ENCODE data around the gene LAYN. TPM values are rescaled to one million over a fixed set of nuclear protein-coding genes. Genes with fewer than 3 reads are reported as not detected.
A peak's percentile ranks its signal among the peaks of the same experiment; 100 is the strongest.

Gene LAYN
- total and polyA plus RNA-seq, 2 of the 4 experiments (the other 2 are of a cell fraction): 92.5 to 118 TPM

DNA sequence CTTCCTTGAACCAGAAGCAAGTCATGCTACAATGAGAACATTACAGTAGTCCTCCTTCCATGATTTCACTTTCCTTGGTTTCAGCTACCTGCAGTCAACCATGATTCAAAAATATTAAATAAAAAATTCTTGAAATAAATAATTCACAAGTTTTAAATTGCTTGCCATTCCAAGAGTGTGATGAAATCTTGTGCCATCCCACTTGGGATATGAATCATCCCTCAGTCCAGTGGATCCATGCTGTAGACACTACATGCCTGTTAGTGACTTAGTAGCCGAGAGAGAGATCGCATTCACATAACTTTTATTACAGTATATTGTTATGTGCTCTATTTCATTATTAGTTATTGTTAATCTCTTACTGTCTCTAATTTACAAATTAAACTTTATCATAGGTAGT, 20.0 kb upstream of the LAYN start:
- H3K9me1 ChIP-seq (ENCODE audit: insufficient read depth, low read length): no peaks in the 10 kb centered on the region
- H3K4ac ChIP-seq (ENCODE audit: low read depth, low read length): no peak overlapping the region
- BruUV-seq (replicated peaks): no TSS peak
- H4K91ac ChIP-seq (ENCODE audit: insufficient read depth, low read depth, low read length): no peak overlapping the region
- peak overlapping the region in 1 of 2 experiments; percentile 51; a peak in 1 of 4 replicates for H4K8ac ChIP-seq (ENCODE audit: low read depth in 2 of 2, low read length in 2 of 2)
- dilution Hi-C loops (cut with HindIII; ENCODE audit: low sequenced_read_pairs, unreplicated experiment) (no loop called here), in situ Hi-C loops (cut with MboI; ENCODE audit: low sequenced_read_pairs) (no loop called here), intact Hi-C loops (cut with micrococcal nuclease) (no loop called here)
- peak; percentile 71 for ATAC-seq (ENCODE audit: low read depth)
- H3K14ac ChIP-seq (replicated peaks; ENCODE audit: low read depth, low read length): 0 out of 2 replicates have a peak overlapping the region, but pooled peaks have one; percentile 53
- no CpG with 5 or more reads among the region's 2 CpGs for WGBS, 2 experiments (ENCODE audit: extremely low coverage in 2 of 2, insufficient read length in 1 of 2)
- no peak overlapping the region for H2BK20ac ChIP-seq (ENCODE audit: low read depth, low read length)
- H2AFZ ChIP-seq (replicated peaks; ENCODE audit: low read length, poor library complexity): no peak overlapping the region
- no peak overlapping the region for H2BK15ac ChIP-seq (ENCODE audit: low read depth, low read length)
- H4K20me1 ChIP-seq (ENCODE audit: insufficient read depth, low read length): no peaks in the 10 kb centered on the region
- H4K5ac ChIP-seq (ENCODE audit: low read depth, low read length): no peak overlapping the region
- CTCF ChIA-PET: interaction anchor here (0.6 kb wide), 1 partner anchor 559 kb away, joined by 3 read pairs; no protein-coding TSS in a partner anchor
- peaks cover 4% of the 10 kb centered on the region; the same call in 1 of the 2 replicates for H3K4me1 ChIP-seq (ENCODE audit: control insufficient read depth, insufficient read depth, low read length)
- no peak overlapping the region for H3K4me3 ChIP-seq (ENCODE audit: insufficient read depth, low read depth, low read length)
- no peak overlapping the region for H2BK5ac ChIP-seq (ENCODE audit: low read depth, low read length, poor library complexity, severe bottlenecking)
- DNase-seq: peak; percentile 65
- no peaks in the 10 kb centered on the region for H3K9me3 ChIP-seq (ENCODE audit: control insufficient read depth, insufficient read depth, low read length)
- no peak for TF ChIP-seq RAD21 (IDR thresholded peaks at IDR 0.05; ENCODE audit: low read length)
- TF ChIP-seq CEBPB (IDR thresholded peaks at IDR 0.05; ENCODE audit: low read depth, low read length): peak; percentile 82
- H2AK5ac ChIP-seq (ENCODE audit: low read depth, low read length): no peak overlapping the region
- H3K56ac ChIP-seq (ENCODE audit: extremely low read depth, insufficient read depth, low read length): no peak overlapping the region
- H3K27ac ChIP-seq (ENCODE audit: insufficient read depth, low read length): no peak overlapping the region
- no peak overlapping the region for H3K23ac ChIP-seq (ENCODE audit: low read depth, low read length)
- POLR2A ChIA-PET (ENCODE audit: unreplicated experiment): no interaction called here
- no peak overlapping the region for H3K9ac ChIP-seq (ENCODE audit: low read depth, low read length)
- H3K18ac ChIP-seq (ENCODE audit: low read depth, low read length): peak overlapping the region; percentile 35; the same call in 1 of the 2 replicates
- no peaks in the 10 kb centered on the region for H3K27me3 ChIP-seq (ENCODE audit: control insufficient read depth, insufficient read depth, low read length)
- H2AK9ac ChIP-seq (replicated peaks; ENCODE audit: low read depth, low read length, poor library complexity): no peak overlapping the region
- H3K79me1 ChIP-seq (ENCODE audit: low read depth in 1 of 2, low read length in 2 of 2): no peaks in the 10 kb centered on the region
- H3K4me2 ChIP-seq (ENCODE audit: low read depth, low read length): no peak overlapping the region
- no peak overlapping the region for H2BK120ac ChIP-seq (ENCODE audit: low read depth, low read length)
- no peaks in the 10 kb centered on the region for H3K36me3 ChIP-seq (ENCODE audit: control insufficient read depth, insufficient read depth, low read length)

All from IMR-90 (cell line).